Measurements from ENCODE around the gene FOXL2.
A peak's percentile ranks its signal among the peaks of the same experiment; 100 is the strongest.

The FOXL2 gene

GRCh38 chr3:138943724-138944653 lies 2.9 kb downstream of the FOXL2 start:
- Histone ChIP-seq H3K36me3 (replicated peaks; ENCODE audit: low read depth, low read length) (no peaks in the 10 kb centered on the region), H3K4me2 (ENCODE audit: low read length) (no peak overlapping the region), H3K4me1 (ENCODE audit: low read length) (no peaks in the 10 kb centered on the region)

GRCh38 chr3:138942861-138943623 lies 3.9 kb downstream of the FOXL2 start:
- TF ChIP-seq EZH2phosphoT487 (IDR thresholded peaks at IDR 0.05; ENCODE audit: low read depth) (no peak), CTCF (IDR thresholded peaks at IDR 0.05; ENCODE audit: low read depth, low read length) (no peak)
- Histone ChIP-seq H2AFZ (ENCODE audit: low read depth, low read length) (no peak overlapping the region), H3K9ac (ENCODE audit: low read length) (no peak overlapping the region), H3K27me3 (ENCODE audit: low read depth, low read length) (no peaks in the 10 kb centered on the region), H3K4me1 (ENCODE audit: low read length) (no peaks in the 10 kb centered on the region), H4K20me1 (ENCODE audit: insufficient read depth, low read length) (no peaks in the 10 kb centered on the region), H3K79me2 (ENCODE audit: low read length) (no peaks in the 10 kb centered on the region), H3K9me3 (ENCODE audit: insufficient read depth, low read length) (no peaks in the 10 kb centered on the region), H3K36me3 (replicated peaks; ENCODE audit: low read depth, low read length) (no peaks in the 10 kb centered on the region), H3K27ac (ENCODE audit: low read length) (no peak overlapping the region), H3K4me3 (ENCODE audit: low read length) (no peak overlapping the region), H3K4me2 (ENCODE audit: low read length) (no peak overlapping the region)

More at GRCh38 chr3:138943724-138944653, 2.9 kb downstream of the FOXL2 start:
- no peak overlapping the region for H2AFZ ChIP-seq (ENCODE audit: low read depth, low read length)
- no peak overlapping the region for H3K27ac ChIP-seq (ENCODE audit: low read length)
- no peak overlapping the region for H3K9ac ChIP-seq (ENCODE audit: low read length)
- TF ChIP-seq EZH2phosphoT487 (IDR thresholded peaks at IDR 0.05; ENCODE audit: low read depth) (no peak), CTCF (IDR thresholded peaks at IDR 0.05; ENCODE audit: low read depth, low read length) (no peak)
- no peaks in the 10 kb centered on the region for H3K79me2 ChIP-seq (ENCODE audit: low read length)
- H3K9me3 ChIP-seq (ENCODE audit: insufficient read depth, low read length): no peaks in the 10 kb centered on the region
- no peak overlapping the region for H3K4me3 ChIP-seq (ENCODE audit: low read length)
- H3K27me3 ChIP-seq (ENCODE audit: low read depth, low read length): no peaks in the 10 kb centered on the region
- H4K20me1 ChIP-seq (ENCODE audit: insufficient read depth, low read length): no peaks in the 10 kb centered on the region

- Histone ChIP-seq H3K9ac (ENCODE audit: low read length) (no peak overlapping the region), H2AFZ (ENCODE audit: low read depth, low read length) (no peak overlapping the region), H3K79me2 (ENCODE audit: low read length) (no peaks in the 10 kb centered on the region), H3K9me3 (ENCODE audit: insufficient read depth, low read length) (no peaks in the 10 kb centered on the region), H3K27me3 (ENCODE audit: low read depth, low read length) (no peaks in the 10 kb centered on the region), H4K20me1 (ENCODE audit: insufficient read depth, low read length) (no peaks in the 10 kb centered on the region), H3K4me2 (ENCODE audit: low read length) (no peak overlapping the region), H3K27ac (ENCODE audit: low read length) (no peak overlapping the region), H3K4me1 (ENCODE audit: low read length) (no peaks in the 10 kb centered on the region), H3K4me3 (ENCODE audit: low read length) (no peak overlapping the region), H3K36me3 (replicated peaks; ENCODE audit: low read depth, low read length) (no peaks in the 10 kb centered on the region)
- TF ChIP-seq CTCF (IDR thresholded peaks at IDR 0.05; ENCODE audit: low read depth, low read length): no peak
- TF ChIP-seq EZH2phosphoT487 (IDR thresholded peaks at IDR 0.05; ENCODE audit: low read depth): no peak
Observed at GRCh38 chr3:138942271-138942670, 4.7 kb downstream of the FOXL2 start.

DNA sequence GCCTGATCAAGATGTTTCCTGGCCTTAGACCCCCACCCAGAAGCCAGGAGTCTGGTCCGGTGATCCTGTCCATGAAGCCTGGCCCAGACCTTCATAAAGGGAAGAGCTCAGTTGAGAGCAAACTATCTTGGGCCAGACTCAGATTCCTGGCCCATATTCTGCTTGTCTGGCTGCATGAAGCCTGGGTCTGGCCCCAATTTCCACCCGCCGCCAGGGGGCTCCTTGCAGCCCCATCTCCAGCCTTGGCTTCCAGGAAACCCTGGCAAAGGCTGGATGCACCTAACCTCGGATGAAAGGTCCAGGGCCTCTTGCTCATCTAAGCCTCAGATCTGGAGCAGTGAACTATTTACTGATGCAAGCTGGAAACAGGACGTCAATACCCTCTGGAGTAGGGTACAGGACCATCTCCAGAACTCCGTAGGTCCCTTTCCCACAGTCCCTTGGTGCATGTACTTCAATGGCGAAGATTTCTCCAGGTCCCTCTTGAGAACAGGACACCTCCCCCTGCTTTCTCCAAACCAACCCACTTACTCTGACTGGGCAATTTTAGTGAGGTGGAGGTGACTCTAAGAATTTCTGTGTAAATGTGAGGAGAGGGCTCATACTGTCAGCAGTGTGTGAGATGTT lies 5.6 kb downstream of the FOXL2 start:
- no peak for TF ChIP-seq EZH2phosphoT487 (IDR thresholded peaks at IDR 0.05; ENCODE audit: low read depth)
- TF ChIP-seq CTCF (IDR thresholded peaks at IDR 0.05; ENCODE audit: low read depth, low read length): peak; percentile 37
- no peaks in the 10 kb centered on the region for H4K20me1 ChIP-seq (ENCODE audit: insufficient read depth, low read length)
- no peaks in the 10 kb centered on the region for H3K27me3 ChIP-seq (ENCODE audit: low read depth, low read length)
- no peaks in the 10 kb centered on the region for H3K4me1 ChIP-seq (ENCODE audit: low read length)
- no peak overlapping the region for H3K4me3 ChIP-seq (ENCODE audit: low read length)
- H3K9ac ChIP-seq (ENCODE audit: low read length): no peak overlapping the region
- no peaks in the 10 kb centered on the region for H3K36me3 ChIP-seq (replicated peaks; ENCODE audit: low read depth, low read length)
- H3K9me3 ChIP-seq (ENCODE audit: insufficient read depth, low read length): no peaks in the 10 kb centered on the region
- no peak overlapping the region for H3K4me2 ChIP-seq (ENCODE audit: low read length)
- H3K79me2 ChIP-seq (ENCODE audit: low read length): no peaks in the 10 kb centered on the region
- no peak overlapping the region for H3K27ac ChIP-seq (ENCODE audit: low read length)
- no peak overlapping the region for H2AFZ ChIP-seq (ENCODE audit: low read depth, low read length)

Measured in OCI-LY3 (cell line).